OCI-LY7 (cell line): ENCODE data around the gene KLHL41. TPM values are rescaled to one million over a fixed set of nuclear protein-coding genes. Genes with fewer than 3 reads are reported as not detected.

Experiments
- BruUV-seq: library from RNA; stranded (reverse); fragments of 400-500 nt; replicated peaks from 2 replicates; lab custom pipeline; 2021; lab: Mats Ljungman, UMichigan
- CTCF ChIA-PET: fragments of 300-600 bp; sonication (Branson Sonifier 250); formaldehyde crosslinking; loops from one replicate; lab custom pipeline; 2022; ENCODE audit warnings: antibody characterized with exemption; ENCODE audit not compliant: unreplicated experiment; lab: Charles Lee
- POLR2A ChIA-PET: fragments of 300-600 bp; sonication (Branson Sonifier 250); formaldehyde crosslinking; loops from one replicate; lab custom pipeline; 2022; ENCODE audit warnings: antibody characterized with exemption; lab: Charles Lee
- DNase-seq: peaks from one replicate; pipeline ENCODE4 v3.0.0-alpha.2; 2015; ENCODE audit warnings: low spot score
- H2AFZ ChIP-seq: fragments of 200-600 bp; sonication (generic), shearing (Covaris generic); 2 replicates; pipeline ENCODE4 v1.6.1; 2014; ENCODE audit warnings: mild to moderate bottlenecking, antibody characterized with exemption, low read length, moderate library complexity
- H3K27ac ChIP-seq: fragments of 200-600 bp; sonication (generic); 2 replicates; pipeline ENCODE4 v1.5.1; 2014; ENCODE audit warnings: mixed run types, low read depth, mild to moderate bottlenecking, moderate library complexity, low read length, inconsistent platforms; ENCODE audit not compliant: poor library complexity, severe bottlenecking
- H3K36me3 ChIP-seq: fragments of 200-600 bp; sonication (generic); 2 replicates; pipeline ENCODE4 v1.6.1; 2014; ENCODE audit warnings: mild to moderate bottlenecking, antibody characterized with exemption, low read length, moderate library complexity, mixed read lengths; ENCODE audit not compliant: insufficient read depth
- H3K4me1 ChIP-seq: fragments of 200-600 bp; sonication (generic); 2 replicates; pipeline ENCODE4 v1.5.1; 2014; ENCODE audit warnings: mild to moderate bottlenecking, low read length; ENCODE audit not compliant: insufficient read depth, poor library complexity, severe bottlenecking
- H3K4me2 ChIP-seq: fragments of 200-600 bp; sonication (generic); 2 replicates; pipeline ENCODE4 v1.6.1; 2014; ENCODE audit warnings: mild to moderate bottlenecking, low read length
- H3K4me3 ChIP-seq: fragments of 200-600 bp; sonication (generic); 2 replicates; pipeline ENCODE4 v1.5.1; 2014; ENCODE audit warnings: mild to moderate bottlenecking, low read depth, low read length; ENCODE audit not compliant: poor library complexity, severe bottlenecking
- H3K79me2 ChIP-seq: fragments of 200-600 bp; sonication (generic); 2 replicates; pipeline ENCODE4 v1.6.1; 2016; ENCODE audit warnings: low read depth, mild to moderate bottlenecking, low read length, moderate library complexity, mixed read lengths; ENCODE audit not compliant: insufficient read depth
- H3K9me2 ChIP-seq: fragments of 200-600 bp; sonication (generic); 2 replicates; pipeline ENCODE4 v1.6.1; 2016; ENCODE audit warnings: mild to moderate bottlenecking, low read length, mixed read lengths; ENCODE audit not compliant: insufficient read depth
- H3K9me3 ChIP-seq: fragments of 200-600 bp; sonication (generic); 2 replicates; pipeline ENCODE4 v1.6.1; 2014; ENCODE audit warnings: mild to moderate bottlenecking, mixed run types, low read length, mixed read lengths
- H4K20me1 ChIP-seq: fragments of 200-600 bp; sonication (generic); 2 replicates; pipeline ENCODE4 v1.6.1; 2014; ENCODE audit warnings: mild to moderate bottlenecking, antibody characterized with exemption, low read length, moderate library complexity, mixed read lengths; ENCODE audit not compliant: insufficient read depth
- CTCF ChIP-seq: fragments of 200-600 bp; sonication (generic); conservative IDR thresholded peaks from 2 replicates; pipeline ENCODE4 v1.5.1; 2014; ENCODE audit warnings: mild to moderate bottlenecking, antibody characterized with exemption, low read length, moderate library complexity, mixed read lengths
- EZH2phosphoT487 ChIP-seq: fragments of 200-600 bp; sonication (generic); IDR thresholded peaks from 2 replicates; pipeline ENCODE4 v1.6.1; 2018; ENCODE audit warnings: low read depth, borderline replicate concordance, mild to moderate bottlenecking, mixed run types, antibody characterized with exemption, low read length, moderate library complexity, mixed read lengths
- intact Hi-C: fragments of 100-400 bp; cut with micrococcal nuclease; formaldehyde crosslinking; loops from one replicate; pipeline ENCODE4 v1.10.0; 2022; ENCODE audit not compliant: unreplicated experiment
- total RNA-seq, 2 experiments: library from RNA; depleted of rRNA in 1 of 2; stranded (reverse); fragments of >200 nt in 1 of 2; shearing (Covaris generic) in 1 of 2; gene quantifications; 2 replicates each; pipeline ENCODE4 v1.2.3, GENCODE V29; 2014 to 2022

The KLHL41 gene
- total RNA-seq, 2 experiments from 2014 or later = not detected

- no TSS peak for BruUV-seq
- Histone ChIP-seq H3K9me3 (no peaks in the 10 kb centered on the region), H2AFZ (no peak overlapping the region), H3K36me3 (no peaks in the 10 kb centered on the region), H3K27ac (no peak overlapping the region), H3K4me3 (no peak overlapping the region), H3K79me2 (no peaks in the 10 kb centered on the region), H3K9me2 (no peaks in the 10 kb centered on the region), H3K4me1 (no peaks in the 10 kb centered on the region), H3K4me2 (no peak overlapping the region), H4K20me1 (no peaks in the 10 kb centered on the region)
- DNase-seq = no peak
- intact Hi-C loops = no loop called here
- CTCF ChIA-PET = interaction anchor here (0.8 kb wide), 1 partner anchor 12 kb away, joined by 3 read pairs; no protein-coding TSS in a partner anchor
- TF ChIP-seq EZH2phosphoT487 = no peak
- TF ChIP-seq CTCF = no peak
- POLR2A ChIA-PET = interaction anchor here (0.7 kb wide), 1 partner anchor 175 kb away, joined by 3 read pairs; no protein-coding TSS in a partner anchor
Observed at GRCh38 chr2:169468841-169469240, 40.7 kb upstream of the KLHL41 start.

GRCh38 chr2:169469952-169470572 lies 39.4 kb upstream of the KLHL41 start:
- TF ChIP-seq CTCF (no peak), EZH2phosphoT487 (no peak)
- ChIA-PET POLR2A (no interaction called here), CTCF (no interaction called here)
- no peak overlapping the region for H2AFZ ChIP-seq
- H4K20me1 ChIP-seq = no peaks in the 10 kb centered on the region
- BruUV-seq = no TSS peak
- no peak overlapping the region for H3K27ac ChIP-seq
- H3K9me2 ChIP-seq = no peaks in the 10 kb centered on the region
- H3K4me3 ChIP-seq = no peak overlapping the region
- intact Hi-C loops = no loop called here
- no peaks in the 10 kb centered on the region for H3K4me1 ChIP-seq
- H3K36me3 ChIP-seq = no peaks in the 10 kb centered on the region
- H3K79me2 ChIP-seq = no peaks in the 10 kb centered on the region
- H3K4me2 ChIP-seq = no peak overlapping the region
- DNase-seq = no peak
- H3K9me3 ChIP-seq = no peaks in the 10 kb centered on the region

- Histone ChIP-seq H3K4me3 (no peak overlapping the region), H4K20me1 (no peaks in the 10 kb centered on the region), H3K79me2 (no peaks in the 10 kb centered on the region), H3K4me1 (no peaks in the 10 kb centered on the region), H3K36me3 (no peaks in the 10 kb centered on the region), H3K9me3 (no peaks in the 10 kb centered on the region), H2AFZ (no peak overlapping the region), H3K9me2 (no peaks in the 10 kb centered on the region), H3K27ac (no peak overlapping the region), H3K4me2 (no peak overlapping the region)
- intact Hi-C loops = no loop called here
- DNase-seq = no peak
- ChIA-PET POLR2A (interaction anchor here (0.9 kb wide), 1 partner anchor 188 kb away, joined by 3 read pairs; no protein-coding TSS in a partner anchor), CTCF (no interaction called here)
- TF ChIP-seq EZH2phosphoT487 (no peak), CTCF (no peak)
- BruUV-seq = no TSS peak
Observed at GRCh38 chr2:169472249-169472648, 37.3 kb upstream of the KLHL41 start.
